NT2/D1 (cell line): ENCODE measurements around the gene STX5.
"Not testable (repeated sequence)": the region's sequence is repeated elsewhere in the genome, so short reads cannot be mapped to it uniquely, and the experiment has no call there.

ENCODE experiments used
- DNase-seq: peaks from one replicate; pipeline ENCODE4 v3.0.0-alpha.2; 2011; ENCODE audit warnings: low read depth, low spot score
- H3K27me3 ChIP-seq: 2 replicates; pipeline ENCODE4 v1.6.0; 2011; ENCODE audit warnings: mild to moderate bottlenecking; ENCODE audit not compliant: insufficient read length, insufficient read depth
- H3K36me3 ChIP-seq: 2 replicates; pipeline ENCODE4 v1.6.1; 2011; ENCODE audit warnings: mild to moderate bottlenecking, low read length, mixed read lengths; ENCODE audit not compliant: insufficient read depth, insufficient read length
- H3K4me1 ChIP-seq: 2 replicates; pipeline ENCODE4 v1.5.1; 2011; ENCODE audit not compliant: insufficient read depth, insufficient read length
- H3K4me3 ChIP-seq: 2 replicates; pipeline ENCODE4 v1.5.1; 2011; ENCODE audit warnings: low read depth; ENCODE audit not compliant: insufficient read length
- H3K9ac ChIP-seq: 2 replicates; pipeline ENCODE4 v1.6.0; 2011; ENCODE audit warnings: low read depth; ENCODE audit not compliant: insufficient read length
- H3K9me3 ChIP-seq: 2 replicates; pipeline ENCODE4 v1.5.1; 2011; ENCODE audit warnings: mild to moderate bottlenecking, low read length; ENCODE audit not compliant: insufficient read depth
- SUZ12 ChIP-seq: IDR thresholded peaks from 2 replicates; pipeline ENCODE4 v1.6.1; 2011; ENCODE audit not compliant: insufficient read length, insufficient read depth; ENCODE audit errors: extremely low read depth
- YY1 ChIP-seq: IDR thresholded peaks from 2 replicates; pipeline ENCODE4 v1.6.1; 2011; ENCODE audit not compliant: insufficient read length, insufficient read depth
- ZNF274 ChIP-seq: IDR thresholded peaks from 2 replicates; pipeline ENCODE4 v1.6.1; 2011; ENCODE audit warnings: mild to moderate bottlenecking, low read depth, low read length

STX5 gene

GRCh38 chr11:62770778-62771143 lies 61.1 kb downstream of the STX5 start:
- Histone ChIP-seq H3K9me3 (no peaks in the 10 kb centered on the region), H3K36me3 (peaks cover 39% of the 10 kb centered on the region), H3K27me3 (no peaks in the 10 kb centered on the region), H3K4me3 (peak overlapping the region; percentile 47), H3K4me1 (peaks cover 3% of the 10 kb centered on the region), H3K9ac (peak overlapping the region; percentile 80)
- TF ChIP-seq SUZ12 (no peak), ZNF274 (no peak)
- DNase-seq: no peak

GRCh38 chr11:62760867-62761227 lies 71.0 kb downstream of the STX5 start:
- H3K9ac ChIP-seq: not testable (repeated sequence)
- H3K4me3 ChIP-seq: peak overlapping the region; percentile 2

GRCh38 chr11:62757846-62758788 lies 73.7 kb downstream of the STX5 start:
- peak; percentile 63 for DNase-seq
- Histone ChIP-seq H3K27me3 (no peaks in the 10 kb centered on the region), H3K9ac (no peak overlapping the region), H3K36me3 (peaks cover 12% of the 10 kb centered on the region), H3K9me3 (no peaks in the 10 kb centered on the region), H3K4me1 (peaks cover 8% of the 10 kb centered on the region), H3K4me3 (peak overlapping the region; percentile 18)
- TF ChIP-seq ZNF274: no peak
- TF ChIP-seq SUZ12: no peak
- no peak for TF ChIP-seq YY1

More at GRCh38 chr11:62760867-62761227, 71.0 kb downstream of the STX5 start:
- not testable (repeated sequence) for H3K9me3 ChIP-seq, DNase-seq, H3K4me1 ChIP-seq, H3K27me3 ChIP-seq
- peaks cover 24% of the 10 kb centered on the region for H3K36me3 ChIP-seq
